ENCODE measurements around the gene CDH4. TPM values are rescaled to one million over a fixed set of nuclear protein-coding genes. Genes with fewer than 3 reads are reported as not detected.

Gene CDH4
- total and polyA plus RNA-seq, 2 donors (not counting 1 experiment from before 2014, with no cell fraction given) = not detected

DNA sequence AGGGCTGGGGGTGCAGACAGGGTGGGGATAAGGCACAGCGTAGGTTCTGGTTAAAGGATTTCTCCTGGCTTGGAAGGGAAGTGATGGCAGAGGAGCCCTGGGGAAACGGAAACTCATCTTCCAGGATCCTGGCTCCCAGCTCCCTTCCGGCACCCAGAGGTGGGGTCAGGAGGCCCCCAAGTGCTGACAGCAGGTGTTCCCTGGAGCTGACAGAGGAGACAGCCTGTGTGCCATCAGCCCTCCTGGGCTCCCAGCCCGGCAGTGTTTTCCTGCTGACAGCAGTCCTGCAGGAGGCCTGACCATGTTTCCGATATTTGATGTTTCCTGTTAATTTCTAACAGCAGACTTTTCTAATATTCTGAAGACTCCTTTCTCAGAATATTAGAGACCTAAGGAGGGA lies 536.3 kb downstream of the CDH4 start:
- H3K4me1 ChIP-seq (ENCODE audit: control insufficient read depth in 2 of 2, insufficient read depth in 2 of 2, low read length in 2 of 2) = no peaks in the 10 kb centered on the region
- H3K27me3 ChIP-seq (replicated peaks in 1 of 4; ENCODE audit: control extremely low read depth in 1 of 4, control insufficient read depth in 3 of 4, insufficient read depth in 4 of 4, low read length in 3 of 4) = no peaks in the 10 kb centered on the region
- no peak overlapping the region for H3K4me3 Mint-ChIP-seq
- no peak for DNase-seq
- no peaks in the 10 kb centered on the region for H3K79me2 ChIP-seq (ENCODE audit: control insufficient read depth, insufficient read depth, low read length)
- H3K9ac ChIP-seq (ENCODE audit: low read length) = no peak overlapping the region
- POLR2A ChIA-PET = no interaction called here
- ATAC-seq (ENCODE audit: low read depth) = no peak
- 68% methylated on average over 4 of the region's 5 CpGs for WGBS (ENCODE audit: insufficient coverage)
- no peak overlapping the region for H3K4me3 ChIP-seq (ENCODE audit: control extremely low read depth in 1 of 5, extremely low read depth in 1 of 5, insufficient read depth in 1 of 5, low read depth in 2 of 5, low read length in 4 of 5)
- H3K4me2 ChIP-seq (replicated peaks; ENCODE audit: low read depth, low read length, poor library complexity, severe bottlenecking) = no peak overlapping the region
- CTCF ChIA-PET = interaction anchor here (0.6 kb wide), 1 partner anchor 69 kb away, joined by 4 read pairs; no protein-coding TSS in a partner anchor
- TF ChIP-seq, protein P1, sequence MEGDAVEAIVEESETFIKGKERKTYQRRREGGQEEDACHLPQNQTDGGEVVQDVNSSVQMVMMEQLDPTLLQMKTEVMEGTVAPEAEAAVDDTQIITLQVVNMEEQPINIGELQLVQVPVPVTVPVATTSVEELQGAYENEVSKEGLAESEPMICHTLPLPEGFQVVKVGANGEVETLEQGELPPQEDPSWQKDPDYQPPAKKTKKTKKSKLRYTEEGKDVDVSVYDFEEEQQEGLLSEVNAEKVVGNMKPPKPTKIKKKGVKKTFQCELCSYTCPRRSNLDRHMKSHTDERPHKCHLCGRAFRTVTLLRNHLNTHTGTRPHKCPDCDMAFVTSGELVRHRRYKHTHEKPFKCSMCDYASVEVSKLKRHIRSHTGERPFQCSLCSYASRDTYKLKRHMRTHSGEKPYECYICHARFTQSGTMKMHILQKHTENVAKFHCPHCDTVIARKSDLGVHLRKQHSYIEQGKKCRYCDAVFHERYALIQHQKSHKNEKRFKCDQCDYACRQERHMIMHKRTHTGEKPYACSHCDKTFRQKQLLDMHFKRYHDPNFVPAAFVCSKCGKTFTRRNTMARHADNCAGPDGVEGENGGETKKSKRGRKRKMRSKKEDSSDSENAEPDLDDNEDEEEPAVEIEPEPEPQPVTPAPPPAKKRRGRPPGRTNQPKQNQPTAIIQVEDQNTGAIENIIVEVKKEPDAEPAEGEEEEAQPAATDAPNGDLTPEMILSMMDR (IDR thresholded peaks at IDR 0.05) = no peak
- no peak for TF ChIP-seq EZH2 (IDR thresholded peaks at IDR 0.05; ENCODE audit: borderline replicate concordance, insufficient read depth, low read depth, low read length, poor library complexity, severe bottlenecking)
- peaks cover 8% of the 10 kb centered on the region for H3K9me3 Mint-ChIP-seq (ENCODE audit: insufficient read depth)
- H2AFZ ChIP-seq (ENCODE audit: insufficient read depth, low read depth, low read length, poor library complexity, severe bottlenecking) = no peak overlapping the region
- intact Hi-C loops (cut with micrococcal nuclease) = no loop called here
- no peaks in the 10 kb centered on the region for H3K4me1 Mint-ChIP-seq
- no peaks in the 10 kb centered on the region for H3K36me3 ChIP-seq (replicated peaks in 1 of 2; ENCODE audit: control extremely low read depth in 1 of 2, control insufficient read depth in 1 of 2, extremely low read depth in 1 of 2, insufficient read depth in 2 of 2, low read length in 1 of 2)
- H3K27ac ChIP-seq (ENCODE audit: low read length in 2 of 2) = no peak overlapping the region
- H3K27me3 Mint-ChIP-seq = no peaks in the 10 kb centered on the region
- no peak overlapping the region for H3K27ac Mint-ChIP-seq
- peaks cover 0 to 45% (median 0%) of the 10 kb centered on the region in 3 donors for H3K9me3 ChIP-seq (ENCODE audit: control extremely low read depth in 1 of 3, control insufficient read depth in 2 of 3, insufficient read depth in 1 of 3, low read length in 2 of 3)
- H4K20me1 ChIP-seq (ENCODE audit: control insufficient read depth, insufficient read depth, low read length, poor library complexity, severe bottlenecking) = no peaks in the 10 kb centered on the region

DNA sequence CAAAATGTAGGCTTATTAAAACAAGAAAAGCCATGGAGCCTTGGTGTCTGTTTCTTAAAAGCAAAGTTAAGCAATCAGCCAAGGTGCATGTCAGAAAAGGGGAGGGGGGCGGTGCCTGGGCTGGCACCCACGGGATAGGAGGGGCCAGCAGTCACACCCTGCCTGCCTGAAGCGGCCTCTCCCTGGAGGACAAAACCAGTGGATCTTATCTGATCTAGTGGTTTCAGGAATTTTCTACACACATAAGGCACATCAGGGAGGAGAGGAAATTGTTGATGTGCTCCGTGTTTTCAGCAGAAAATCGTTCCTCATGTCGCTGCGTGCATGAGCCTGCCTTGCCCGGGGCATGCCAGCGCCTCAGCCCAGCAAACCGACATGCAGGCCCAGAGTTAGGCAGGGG lies 537.3 kb downstream of the CDH4 start:
- Mint-ChIP-seq H3K27me3 (no peaks in the 10 kb centered on the region), H3K4me1 (no peaks in the 10 kb centered on the region), H3K9me3 (ENCODE audit: insufficient read depth) (peaks cover 8% of the 10 kb centered on the region), H3K27ac (no peak overlapping the region), H3K4me3 (no peak overlapping the region)
- Histone ChIP-seq H3K4me2 (replicated peaks; ENCODE audit: low read depth, low read length, poor library complexity, severe bottlenecking) (no peak overlapping the region), H4K20me1 (ENCODE audit: control insufficient read depth, insufficient read depth, low read length, poor library complexity, severe bottlenecking) (no peaks in the 10 kb centered on the region), H2AFZ (ENCODE audit: insufficient read depth, low read depth, low read length, poor library complexity, severe bottlenecking) (no peak overlapping the region), H3K36me3 (replicated peaks in 1 of 2; ENCODE audit: control extremely low read depth in 1 of 2, control insufficient read depth in 1 of 2, extremely low read depth in 1 of 2, insufficient read depth in 2 of 2, low read length in 1 of 2) (no peaks in the 10 kb centered on the region), H3K4me3 (ENCODE audit: control extremely low read depth in 1 of 5, extremely low read depth in 1 of 5, insufficient read depth in 1 of 5, low read depth in 2 of 5, low read length in 4 of 5) (no peak overlapping the region), H3K79me2 (ENCODE audit: control insufficient read depth, insufficient read depth, low read length) (no peaks in the 10 kb centered on the region), H3K9ac (ENCODE audit: low read length) (no peak overlapping the region), H3K27me3 (replicated peaks in 1 of 4; ENCODE audit: control extremely low read depth in 1 of 4, control insufficient read depth in 3 of 4, insufficient read depth in 4 of 4, low read length in 3 of 4) (no peaks in the 10 kb centered on the region), H3K9me3 (ENCODE audit: control extremely low read depth in 1 of 3, control insufficient read depth in 2 of 3, insufficient read depth in 1 of 3, low read length in 2 of 3) (peaks cover 0 to 45% (median 0%) of the 10 kb centered on the region in 3 donors), H3K27ac (ENCODE audit: low read length in 2 of 2) (no peak overlapping the region), H3K4me1 (ENCODE audit: control insufficient read depth in 2 of 2, insufficient read depth in 2 of 2, low read length in 2 of 2) (no peaks in the 10 kb centered on the region)
- DNase-seq (no peak), ATAC-seq (ENCODE audit: low read depth) (no peak)
- TF ChIP-seq, protein P1 (IDR thresholded peaks at IDR 0.05) = no peak
- no peak for TF ChIP-seq EZH2 (IDR thresholded peaks at IDR 0.05; ENCODE audit: borderline replicate concordance, insufficient read depth, low read depth, low read length, poor library complexity, severe bottlenecking)
- POLR2A ChIA-PET = no interaction called here
- WGBS (ENCODE audit: insufficient coverage) = 88% methylated on average over 7 of the region's 10 CpGs
- CTCF ChIA-PET = no interaction called here
- intact Hi-C loops (cut with micrococcal nuclease) = no loop called here

Measured in B cell (primary cell).